Epithelial cell of esophagus (primary cell): ENCODE measurements around the gene ZC3H12C.

Experiments
- DNase-seq: peaks from one replicate; pipeline ENCODE4 v3.0.0; 2010; ENCODE audit warnings: low read depth
- H3K4me3 ChIP-seq: 2 replicates; pipeline ENCODE4 v1.5.1; 2011; ENCODE audit warnings: mild to moderate bottlenecking, low read length, control low read depth
- CTCF ChIP-seq: IDR thresholded peaks from 2 replicates; pipeline ENCODE4 v1.5.1; 2011; ENCODE audit warnings: low read depth, mild to moderate bottlenecking, low read length, control low read depth, inconsistent platforms; ENCODE audit not compliant: insufficient read depth; ENCODE audit errors: missing control alignments

ZC3H12C gene

DNA sequence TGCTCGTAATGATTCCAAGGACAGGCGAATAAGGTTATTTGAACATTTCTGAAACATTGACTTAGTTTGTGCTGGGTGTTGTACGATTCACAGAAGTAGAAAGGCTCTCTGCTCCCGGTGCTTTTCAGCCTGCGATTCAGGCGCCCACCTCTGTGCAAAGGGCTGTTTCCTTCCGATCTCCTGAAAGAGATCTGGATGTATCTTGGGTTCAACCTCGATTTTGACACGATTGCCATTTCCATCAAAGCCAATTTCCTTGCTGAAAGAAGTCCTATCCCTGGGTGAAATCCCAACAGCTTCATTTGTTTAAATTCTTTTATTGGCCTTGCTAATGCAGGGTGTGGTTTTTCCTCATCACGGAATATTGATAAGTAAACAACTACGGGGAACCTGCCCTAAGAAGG, 1.1 kb upstream of the ZC3H12C start:
- DNase-seq, result no peak
- H3K4me3 ChIP-seq, result peak overlapping the region; percentile 61
- TF ChIP-seq CTCF, result no peak

DNA sequence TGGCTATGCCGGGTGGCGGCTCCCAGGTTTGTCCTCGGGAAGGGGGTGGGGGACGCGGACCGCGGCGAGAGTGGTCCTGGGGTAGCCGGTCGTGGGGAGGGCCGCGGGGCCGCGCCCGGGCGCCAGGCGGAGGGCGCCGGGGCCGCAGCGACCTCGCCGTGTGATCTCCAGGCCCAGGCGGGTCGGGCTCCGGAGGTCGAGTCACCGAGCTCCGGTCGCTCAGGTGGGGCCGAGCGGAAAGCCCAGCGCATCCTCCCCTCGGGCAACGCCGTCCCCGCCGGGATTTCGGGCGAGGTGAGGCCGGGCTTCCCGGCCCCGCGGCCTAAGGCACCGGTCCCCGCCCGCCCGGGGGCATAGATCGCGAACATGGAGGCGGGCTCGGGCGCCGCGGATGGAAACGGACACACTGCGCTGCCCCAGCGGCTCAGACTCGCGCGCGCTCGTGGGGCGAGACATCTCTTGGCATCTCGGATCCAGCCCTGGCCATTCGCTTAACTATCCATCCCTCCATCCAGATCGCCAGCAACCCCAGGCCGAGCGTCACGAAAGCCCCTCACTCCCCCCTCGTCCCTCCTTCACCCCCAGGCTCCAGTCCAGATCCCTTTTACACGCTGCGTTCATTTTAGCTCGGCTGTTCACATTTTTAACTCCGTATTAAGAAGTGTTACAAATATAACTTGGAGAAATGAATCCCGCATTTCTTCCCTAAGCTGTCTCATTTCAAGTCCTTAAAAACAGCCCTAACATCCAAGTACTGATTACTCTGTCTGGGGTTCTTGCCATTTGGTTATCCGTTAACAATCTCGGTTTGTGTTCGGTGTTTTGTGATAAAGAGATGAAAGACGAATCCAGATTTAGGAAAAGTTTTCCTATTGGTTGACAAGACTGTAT, 460 bp downstream of the ZC3H12C start:
- peak; percentile 50 for DNase-seq
- no peak for TF ChIP-seq CTCF
- peak overlapping the region; percentile 61 for H3K4me3 ChIP-seq

DNA sequence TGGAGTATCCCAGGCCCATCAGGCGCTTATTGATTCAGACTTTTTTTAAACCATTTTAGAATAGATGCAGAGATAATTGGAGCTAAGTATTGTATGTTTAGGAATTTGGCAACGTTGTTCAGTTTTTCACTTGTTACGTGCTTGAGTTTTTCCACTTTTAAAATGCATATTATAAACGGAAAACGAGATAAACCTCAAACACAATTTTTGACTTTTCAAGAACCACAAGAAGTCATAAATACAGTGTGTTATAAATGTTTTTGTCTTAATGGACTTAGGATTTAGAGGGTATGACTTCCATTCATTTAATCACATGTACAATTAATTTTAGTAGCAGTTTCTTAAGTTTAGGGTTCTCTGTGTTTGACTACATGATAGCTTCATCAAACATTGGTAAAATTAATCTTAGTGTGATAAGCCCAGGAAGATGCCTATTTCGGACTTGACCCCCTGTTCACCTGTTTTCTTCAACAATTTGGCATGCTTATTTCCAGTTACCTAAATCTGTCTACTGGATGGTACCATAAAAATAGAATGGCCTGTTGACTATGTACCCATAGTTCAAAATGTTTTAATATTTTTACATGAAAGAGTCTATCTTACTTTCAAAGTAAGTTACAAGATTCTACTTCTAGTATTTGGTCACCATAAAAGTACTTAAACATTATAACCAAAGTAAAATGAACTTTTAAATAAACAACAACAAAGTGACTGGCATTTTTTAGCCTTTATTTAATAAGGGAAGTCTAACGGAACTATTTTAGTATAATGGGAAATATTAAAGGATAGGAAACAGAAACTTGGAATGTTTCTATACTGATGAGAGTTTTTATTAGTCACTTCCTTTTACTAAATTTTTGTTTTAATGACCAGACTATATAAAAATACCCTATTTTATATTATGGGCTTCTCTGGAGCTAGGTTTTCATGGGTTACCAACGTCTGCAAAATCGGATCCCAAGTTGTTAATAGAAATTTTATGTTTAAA, 1.4 kb downstream of the ZC3H12C start:
- no peak for TF ChIP-seq CTCF
- peak overlapping the region; percentile 61 for H3K4me3 ChIP-seq
- no peak for DNase-seq

DNA sequence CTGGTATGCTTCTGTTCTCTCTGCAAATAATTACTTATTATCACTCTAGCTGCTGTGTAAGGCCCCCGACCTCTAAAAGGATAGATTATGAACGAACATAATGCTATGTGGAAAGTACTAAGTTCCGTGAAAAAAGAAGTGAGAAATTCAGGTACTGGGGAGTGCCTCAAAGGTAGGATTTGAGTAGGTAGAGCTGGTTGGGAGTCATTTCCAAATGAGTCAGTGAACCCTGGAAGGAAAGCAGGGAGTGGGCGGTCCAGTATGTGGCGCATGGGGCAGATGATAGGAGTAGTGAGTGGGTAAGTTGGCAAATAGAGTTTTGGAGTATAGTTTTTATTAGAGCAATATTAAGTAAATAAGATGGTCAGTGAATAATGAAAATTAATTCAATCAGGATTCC, 2.4 kb downstream of the ZC3H12C start:
- no peak for TF ChIP-seq CTCF
- no peak overlapping the region for H3K4me3 ChIP-seq
- DNase-seq, result peak; percentile 87

- no peak overlapping the region for H3K4me3 ChIP-seq
- no peak for TF ChIP-seq CTCF
- DNase-seq, result peak; percentile 39
These were observed 3.3 kb downstream of the ZC3H12C start for GRCh38 chr11:110096496-110096895.

- TF ChIP-seq CTCF, result no peak
- DNase-seq, result peak; percentile 23
- no peak overlapping the region for H3K4me3 ChIP-seq
These were observed 4.3 kb downstream of the ZC3H12C start for GRCh38 chr11:110097459-110098012.
